NCI-H69 (cell line): ENCODE data around the gene MVP.
"Not testable (repeated sequence)": the region's sequence is repeated elsewhere in the genome, so short reads cannot be mapped to it uniquely, and the experiment has no call there.

ENCODE experiments used
- DNase-seq: peaks from one replicate; lab custom pipeline; 2025; lab: John Stamatoyannopoulos, UW

The MVP gene

GRCh38 chr16:29815793-29816693, 4.2 kb upstream of the MVP start, which contains the start of gene PAGR1:
PAGR1 (plus strand) TSS chr16:29816152; CDS start chr16:29816526, 374 bp downstream.
- DNase-seq: peak; percentile 100

- DNase-seq: peak; percentile 86
Observed at GRCh38 chr16:29816694-29817441, 3.4 kb upstream of the MVP start.

- DNase-seq: no peak
Observed at GRCh38 chr16:29818082-29818481, 2.2 kb upstream of the MVP start.

GRCh38 chr16:29819506-29819905, 756 bp upstream of the MVP start:
- DNase-seq: no peak

GRCh38 chr16:29820730-29821642, 724 bp downstream of the MVP start:
- peak; percentile 54 for DNase-seq

GRCh38 chr16:29821643-29822115, 1.4 kb downstream of the MVP start:
- DNase-seq: no peak

GRCh38 chr16:29824589-29825144, 4.4 kb downstream of the MVP start:
- DNase-seq: no peak

GRCh38 chr16:29825145-29826044, 5.1 kb downstream of the MVP start:
- DNase-seq: peak; percentile 94

GRCh38 chr16:29826342-29826695, 6.1 kb downstream of the MVP start:
- DNase-seq: no peak

- DNase-seq: no peak
Observed at GRCh38 chr16:29830774-29831173, 10.5 kb downstream of the MVP start.

GRCh38 chr16:29831490-29831889, 11.2 kb downstream of the MVP start:
- DNase-seq: no peak

- not testable (repeated sequence) for DNase-seq
Observed at GRCh38 chr16:29833219-29833618, 13.0 kb downstream of the MVP start.

- no peak for DNase-seq
Observed at GRCh38 chr16:29834079-29834478, 13.8 kb downstream of the MVP start.

- DNase-seq: no peak
Observed at GRCh38 chr16:29835926-29836325, 15.7 kb downstream of the MVP start.

GRCh38 chr16:29836623-29837022, 16.4 kb downstream of the MVP start:
- no peak for DNase-seq

GRCh38 chr16:29837841-29838240, 17.6 kb downstream of the MVP start:
- DNase-seq: no peak

- no peak for DNase-seq
Observed at GRCh38 chr16:29839822-29840221, 19.6 kb downstream of the MVP start.

GRCh38 chr16:29840240-29840639, 20.0 kb downstream of the MVP start:
- no peak for DNase-seq

- no peak for DNase-seq
Observed at GRCh38 chr16:29841631-29842030, 21.4 kb downstream of the MVP start.

GRCh38 chr16:29842732-29843346, 22.6 kb downstream of the MVP start:
- DNase-seq: no peak
